ENCODE data around the gene ACOXL.

Gene ACOXL

GRCh38 chr2:111121028-111121827, 388.9 kb downstream of the ACOXL start:
- peak; percentile 57 for DNase-seq

DNA sequence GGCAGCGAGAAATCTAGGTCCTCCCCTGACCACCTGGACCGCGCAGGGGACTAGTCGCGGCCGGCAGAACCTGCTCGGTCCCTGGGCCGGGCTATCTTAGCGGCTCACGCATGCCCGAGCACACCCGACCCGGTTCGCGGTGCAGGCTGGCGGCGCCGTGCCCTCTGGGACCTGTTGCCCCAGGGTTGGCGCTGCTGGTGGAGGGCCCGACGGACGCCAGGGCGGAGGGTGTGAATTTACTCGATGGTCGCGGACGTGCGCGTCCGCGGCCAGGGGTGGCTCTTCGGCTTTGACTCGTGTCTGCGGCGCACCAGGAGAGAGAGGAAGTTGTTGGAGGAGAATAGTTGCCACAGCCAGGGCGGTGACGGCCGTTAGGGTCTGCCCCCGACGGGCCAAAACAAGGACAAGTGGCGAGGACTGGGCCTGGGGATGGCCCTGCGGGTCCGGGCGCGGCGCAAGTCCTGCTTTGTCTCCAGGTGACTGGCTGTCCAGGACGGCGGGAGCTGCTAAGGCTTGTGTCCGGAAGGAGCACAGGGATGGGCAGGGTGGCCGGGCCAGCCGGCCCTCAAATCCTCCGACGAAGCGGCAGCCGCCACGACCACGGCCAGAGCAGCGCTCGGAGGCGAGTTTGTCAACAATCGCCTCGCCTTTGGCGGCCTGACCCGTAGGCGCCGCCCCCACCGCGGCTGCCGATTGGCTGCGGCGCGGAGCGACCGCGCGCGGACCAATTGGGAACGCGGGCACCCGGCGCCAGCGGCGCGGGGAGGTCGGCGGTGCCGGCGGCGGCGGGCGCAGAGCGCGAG, 389.7 kb downstream of the ACOXL start:
- peak; percentile 66 for DNase-seq

- peak; percentile 79 for DNase-seq
These were observed 390.5 kb downstream of the ACOXL start for GRCh38 chr2:111122631-111123421.

DNA sequence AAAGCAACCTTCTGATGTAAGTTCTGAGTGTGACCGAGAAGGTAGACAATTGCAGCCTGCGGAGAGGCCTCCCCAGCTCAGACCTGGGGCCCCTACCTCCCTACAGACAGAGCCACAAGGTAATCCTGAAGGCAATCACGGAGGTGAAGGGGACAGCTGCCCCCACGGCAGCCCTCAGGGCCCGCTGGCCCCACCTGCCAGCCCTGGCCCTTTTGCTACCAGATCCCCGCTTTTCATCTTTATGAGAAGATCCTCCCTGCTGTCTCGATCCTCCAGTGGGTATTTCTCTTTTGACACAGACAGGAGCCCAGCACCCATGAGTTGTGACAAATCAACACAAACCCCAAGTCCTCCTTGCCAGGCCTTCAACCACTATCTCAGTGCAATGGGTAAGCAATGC, 391.4 kb downstream of the ACOXL start:
- no peak for DNase-seq

- no peak for DNase-seq
These were observed 394.2 kb downstream of the ACOXL start for GRCh38 chr2:111126581-111126980.

GRCh38 chr2:111127351-111127750, 395.0 kb downstream of the ACOXL start:
- peak; percentile 27 for DNase-seq

GRCh38 chr2:111128096-111128495, 395.7 kb downstream of the ACOXL start:
- DNase-seq = no peak

GRCh38 chr2:111133603-111134002, 401.2 kb downstream of the ACOXL start:
- no peak for DNase-seq

- DNase-seq = no peak
These were observed 401.7 kb downstream of the ACOXL start for GRCh38 chr2:111134055-111134454.

- no peak for DNase-seq
These were observed 403.0 kb downstream of the ACOXL start for GRCh38 chr2:111135237-111135909.

DNA sequence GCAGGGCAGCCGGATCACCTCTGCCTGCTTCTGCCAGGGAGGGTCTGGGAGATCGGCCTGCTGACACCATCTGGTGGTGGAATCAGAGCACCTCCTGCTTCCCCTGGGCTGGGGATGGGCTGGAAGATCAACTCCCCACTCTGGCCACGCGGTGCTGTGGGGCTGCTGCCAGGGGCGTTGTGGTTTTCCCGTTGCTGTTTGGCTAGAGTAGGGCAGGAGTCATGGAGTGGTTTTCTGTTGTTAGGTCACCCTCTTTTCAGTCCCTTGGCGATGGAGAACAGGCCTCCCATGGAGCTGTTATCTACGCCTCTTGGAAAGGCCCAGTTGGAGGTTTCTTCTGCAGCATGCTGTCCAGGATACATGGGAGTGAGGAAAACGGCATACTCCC, 403.5 kb downstream of the ACOXL start:
- no peak for DNase-seq

- peak; percentile 60 for DNase-seq
These were observed 406.5 kb downstream of the ACOXL start for GRCh38 chr2:111138839-111139238.

DNA sequence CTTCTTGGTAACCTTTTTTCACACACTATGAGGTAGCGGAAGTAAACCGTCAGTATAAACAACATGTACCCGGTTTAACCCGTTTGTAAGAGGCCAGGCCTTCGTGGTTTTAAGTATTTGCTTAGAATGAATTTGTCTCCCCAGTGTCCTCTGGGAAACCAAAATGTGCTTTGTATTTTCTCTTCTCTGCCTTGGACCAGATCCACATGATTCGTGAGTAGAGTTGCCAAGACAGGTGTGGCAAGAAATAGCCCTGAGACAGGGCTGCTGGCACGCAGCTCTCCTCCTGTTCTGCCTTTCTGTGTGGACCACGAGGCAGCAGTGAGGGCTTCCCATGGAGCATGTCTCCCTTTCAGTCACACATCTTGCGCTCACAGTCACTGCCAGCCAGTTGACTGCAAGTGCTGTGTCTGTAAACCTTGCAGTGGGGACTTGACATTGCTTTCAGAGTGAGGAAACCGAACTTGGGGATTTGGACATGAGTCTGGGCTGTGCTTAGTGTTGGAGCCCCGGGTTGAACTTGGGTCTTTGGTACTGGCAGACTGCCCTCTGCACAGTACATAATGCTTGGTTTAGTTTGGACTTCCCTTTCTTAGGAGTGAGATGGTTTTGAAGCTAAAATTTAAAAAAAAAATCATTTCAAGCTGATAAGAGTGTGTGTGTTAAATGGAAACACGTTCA, 407.4 kb downstream of the ACOXL start:
- DNase-seq = peak; percentile 91

DNA sequence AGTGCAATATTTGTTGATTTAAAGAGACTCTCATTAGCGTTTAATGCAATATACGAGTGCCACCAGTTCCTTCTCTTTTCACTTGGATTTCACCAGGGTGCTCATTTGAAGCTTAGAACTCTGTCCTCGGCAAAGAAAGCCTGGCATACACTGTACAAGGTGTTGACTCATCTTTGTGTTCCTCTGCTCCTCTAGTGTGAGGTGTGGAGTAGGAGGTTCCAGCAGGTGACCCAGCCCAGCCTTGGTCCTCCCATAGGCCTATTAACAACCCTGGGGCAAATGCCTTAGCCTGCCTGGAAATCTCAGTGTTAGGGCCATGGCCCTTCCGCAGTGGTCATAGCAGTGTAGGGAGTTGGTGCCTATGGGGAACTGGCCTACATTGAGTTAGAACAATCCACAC, 408.4 kb downstream of the ACOXL start:
- no peak for DNase-seq

GRCh38 chr2:111142101-111142500, 409.7 kb downstream of the ACOXL start:
- DNase-seq = no peak

DNA sequence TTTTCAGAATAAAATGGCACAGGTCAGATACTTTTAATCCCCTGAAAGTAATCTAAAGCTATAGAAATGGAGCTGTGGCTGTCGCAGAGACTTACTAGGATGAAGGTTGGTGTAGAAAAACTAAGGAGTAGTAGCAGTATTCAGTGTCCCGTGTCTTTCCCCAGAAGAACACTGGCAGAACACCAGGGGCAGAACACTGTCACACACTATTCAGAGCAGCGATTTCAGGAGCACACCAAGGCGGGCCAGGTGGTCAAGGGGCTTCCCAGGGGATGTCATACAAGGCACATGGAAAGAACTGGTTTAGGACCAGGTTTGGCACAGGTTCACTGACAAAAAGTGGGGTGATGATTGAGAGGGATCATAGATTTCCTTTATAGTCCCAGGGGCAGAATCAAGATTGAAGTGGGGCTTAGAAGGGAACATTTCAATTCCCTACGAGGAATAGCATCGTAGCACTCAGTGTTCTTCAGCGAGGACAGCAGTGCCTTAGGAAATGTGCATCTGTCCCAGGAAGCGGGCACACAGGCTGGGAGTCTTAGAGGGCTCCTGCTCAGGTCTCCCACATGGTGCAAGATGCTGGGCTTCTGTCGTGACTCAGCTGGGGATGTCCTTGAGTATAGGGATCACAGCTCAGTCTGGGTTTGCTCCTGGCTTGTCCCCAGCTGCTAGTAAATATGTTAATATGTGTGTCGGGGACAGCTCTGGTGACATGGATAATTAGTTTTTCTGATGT, 410.9 kb downstream of the ACOXL start:
- no peak for DNase-seq

DNA sequence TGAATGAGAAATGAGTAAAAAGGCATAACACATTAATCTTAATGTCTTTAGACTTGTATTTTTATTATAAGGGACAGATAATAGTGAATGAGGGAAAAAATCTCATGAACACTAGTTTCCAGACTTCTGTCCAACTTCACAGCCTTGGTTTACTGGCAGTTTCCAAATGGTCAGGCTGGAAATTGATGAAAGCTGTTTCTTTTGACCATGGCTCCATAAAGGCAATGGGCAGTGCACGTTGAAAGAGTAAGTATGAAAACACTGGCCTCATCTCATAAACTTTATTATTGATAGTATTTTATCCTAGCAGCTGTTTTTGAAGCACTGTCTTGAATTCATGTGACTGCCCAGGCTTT, 411.4 kb downstream of the ACOXL start:
- no peak for DNase-seq

DNA sequence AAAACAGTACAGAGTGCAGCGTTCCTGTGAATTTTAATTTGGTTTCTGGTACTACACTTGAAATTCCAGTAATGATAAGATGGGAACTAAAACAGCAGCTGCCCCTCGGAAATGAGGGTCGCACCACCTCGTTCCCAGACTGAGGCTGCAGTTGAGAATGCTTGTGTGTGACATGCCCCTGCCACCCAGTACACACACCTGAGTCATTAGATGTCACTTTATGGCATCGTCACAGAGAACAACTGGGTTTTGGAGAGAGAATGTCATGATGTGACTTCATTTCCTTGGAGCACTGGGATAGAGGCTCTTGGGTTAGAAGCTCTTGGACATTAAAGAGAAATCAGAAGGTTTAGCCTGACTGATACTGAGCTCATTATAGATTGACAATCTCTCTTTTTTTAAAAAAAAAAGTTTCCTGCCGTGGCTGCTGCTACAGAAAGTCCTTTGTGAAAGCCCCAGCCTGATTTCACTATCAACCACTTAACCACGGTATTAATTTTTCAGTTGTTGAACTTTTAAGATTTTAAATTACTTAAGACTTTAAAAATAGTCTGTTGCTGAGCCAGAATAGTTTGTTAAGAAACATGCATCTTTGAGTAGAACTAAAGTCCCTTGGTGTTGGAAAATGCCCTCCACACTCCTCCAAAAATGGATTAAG, 412.9 kb downstream of the ACOXL start:
- no peak for DNase-seq

- DNase-seq = no peak
These were observed 413.6 kb downstream of the ACOXL start for GRCh38 chr2:111145951-111146350.

DNA sequence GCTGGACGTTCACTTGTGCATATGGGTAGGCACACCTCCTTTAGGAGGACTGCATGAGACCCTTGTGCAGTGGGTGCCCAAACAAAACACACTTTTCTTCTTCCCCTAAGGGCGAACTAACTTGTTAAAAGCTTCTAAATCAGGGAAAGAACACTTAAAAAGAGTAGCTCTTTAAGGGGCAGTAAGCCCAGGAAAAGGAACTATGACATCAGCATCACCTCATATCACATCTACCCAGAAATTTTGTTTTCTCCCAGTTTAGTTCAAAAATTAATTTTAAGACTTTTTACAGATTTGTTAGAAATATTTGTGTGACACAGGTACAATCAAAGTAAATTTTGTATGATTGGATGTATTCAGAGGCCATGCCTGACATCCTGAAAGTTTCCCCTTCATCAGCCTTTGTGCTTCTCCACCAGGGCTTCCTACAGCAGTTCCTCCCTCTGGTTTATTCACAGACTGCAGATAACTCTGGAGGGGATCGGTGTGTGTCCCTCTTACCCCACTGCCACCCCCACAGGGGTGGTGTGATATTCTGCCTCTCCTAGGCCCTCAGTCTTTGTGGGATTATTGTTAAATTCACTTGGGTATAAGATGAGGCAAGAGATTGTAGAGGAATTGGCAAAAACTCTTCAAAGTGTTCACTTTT, 416.0 kb downstream of the ACOXL start:
- no peak for DNase-seq

GRCh38 chr2:111148925-111149324, 416.6 kb downstream of the ACOXL start:
- no peak for DNase-seq
